Neural cell (in vitro differentiated cells): ENCODE measurements around the gene PRKRIP1. TPM values are rescaled to one million over a fixed set of nuclear protein-coding genes. Genes with fewer than 3 reads are reported as not detected.
A peak's percentile ranks its signal among the peaks of the same experiment; 100 is the strongest.

Experiments used
- H2AFZ ChIP-seq: fragments of 200-600, 300-800 bp; sonication (generic), shearing (Covaris generic); 2 replicates; pipeline ENCODE4 v1.6.0; 2014; ENCODE audit warnings: low read depth, mild to moderate bottlenecking, antibody characterized with exemption, low read length, moderate library complexity
- H3F3A ChIP-seq: fragments of 200-600 bp; shearing (Covaris generic); 2 replicates; pipeline ENCODE4 v1.6.1; 2016; ENCODE audit warnings: mild to moderate bottlenecking, moderate library complexity, mixed read lengths, antibody characterized with exemption, low read length; ENCODE audit not compliant: insufficient read depth, poor library complexity, severe bottlenecking
- H3K27ac ChIP-seq: fragments of 200-600, 300-800 bp; sonication (generic), shearing (Covaris generic); 2 replicates; pipeline ENCODE4 v1.5.1; 2014; ENCODE audit warnings: mild to moderate bottlenecking, low read length, moderate library complexity
- H3K27me3 ChIP-seq: fragments of 300-800, 200-600 bp; sonication (generic), shearing (Covaris generic); 2 replicates; pipeline ENCODE4 v1.6.0; 2014; ENCODE audit warnings: mild to moderate bottlenecking, low read depth, low read length, moderate library complexity; ENCODE audit not compliant: insufficient read depth
- H3K36me3 ChIP-seq: fragments of 300-800, 200-600 bp; sonication (generic), shearing (Covaris generic); 2 replicates; pipeline ENCODE4 v1.5.1; 2014; ENCODE audit warnings: mild to moderate bottlenecking, antibody characterized with exemption, low read length, moderate library complexity; ENCODE audit not compliant: insufficient read depth
- H3K4me2 ChIP-seq: fragments of 300-800, 200-600 bp; sonication (generic), shearing (Covaris generic); 2 replicates; pipeline ENCODE4 v1.6.0; 2014; ENCODE audit warnings: mild to moderate bottlenecking, low read length
- H3K4me3 ChIP-seq: fragments of 300-800, 200-600 bp; sonication (generic), shearing (Covaris generic); 2 replicates; pipeline ENCODE4 v1.5.1; 2014; ENCODE audit warnings: mild to moderate bottlenecking, low read length, moderate library complexity
- H3K79me2 ChIP-seq: fragments of 200-600 bp; shearing (Covaris generic); replicated peaks from 2 replicates; pipeline ENCODE4 v1.6.0; 2014; ENCODE audit warnings: mild to moderate bottlenecking, low read length, moderate library complexity; ENCODE audit not compliant: insufficient read depth
- H3K9ac ChIP-seq: fragments of 300-800, 200-600 bp; sonication (generic), shearing (Covaris generic); 2 replicates; pipeline ENCODE4 v1.6.1; 2016; ENCODE audit warnings: mild to moderate bottlenecking, low read length, mixed read lengths
- H3K9me2 ChIP-seq: fragments of 200-600 bp; shearing (Covaris generic); 2 replicates; pipeline ENCODE4 v1.6.1; 2016; ENCODE audit warnings: mild to moderate bottlenecking, low read length, mixed read lengths; ENCODE audit not compliant: insufficient read depth
- H3K9me3 ChIP-seq: fragments of 200-600, 300-800 bp; sonication (generic), shearing (Covaris generic); 2 replicates; pipeline ENCODE4 v1.6.1; 2016; ENCODE audit warnings: mild to moderate bottlenecking, mixed run types, low read length, moderate library complexity, mixed read lengths
- H4K20me1 ChIP-seq: fragments of 200-600 bp; shearing (Covaris generic); 2 replicates; pipeline ENCODE4 v1.6.1; 2016; ENCODE audit warnings: mild to moderate bottlenecking, mixed run types; ENCODE audit not compliant: insufficient read depth
- EP300 ChIP-seq: fragments of 450-650 bp; conservative IDR thresholded peaks from 2 replicates; pipeline ENCODE4 v1.6.1; 2014; ENCODE audit warnings: antibody characterized with exemption, mild to moderate bottlenecking, moderate library complexity; ENCODE audit not compliant: poor library complexity, severe bottlenecking
- EZH2 ChIP-seq: fragments of 200-600, 300-800 bp; shearing (Covaris generic), sonication (generic); IDR thresholded peaks from 2 replicates; pipeline ENCODE4 v1.6.1; 2014; ENCODE audit warnings: antibody characterized with exemption, low read length, borderline replicate concordance, mild to moderate bottlenecking; ENCODE audit not compliant: insufficient read depth, poor library complexity, severe bottlenecking
- MXI1 ChIP-seq: fragments of 450-650 bp; conservative IDR thresholded peaks from 2 replicates; pipeline ENCODE4 v1.6.1; 2014; ENCODE audit warnings: antibody characterized with exemption, mild to moderate bottlenecking; ENCODE audit not compliant: poor library complexity, severe bottlenecking
- POLR2AphosphoS5 ChIP-seq: IDR thresholded peaks from 2 replicates; pipeline ENCODE4 v1.6.1; 2012
- RAD21 ChIP-seq: fragments of 450-650 bp; conservative IDR thresholded peaks from 2 replicates; pipeline ENCODE4 v1.6.1; 2014; ENCODE audit warnings: antibody characterized with exemption, mild to moderate bottlenecking, moderate library complexity
- SMC3 ChIP-seq: fragments of 450-650 bp; conservative IDR thresholded peaks from 2 replicates; pipeline ENCODE4 v1.6.1; 2014; ENCODE audit warnings: antibody characterized with exemption, mild to moderate bottlenecking, moderate library complexity; ENCODE audit not compliant: poor library complexity
- TAF1 ChIP-seq: IDR thresholded peaks from 2 replicates; pipeline ENCODE4 v1.6.1; 2012; ENCODE audit warnings: low read depth
- polyA plus RNA-seq: library from polyadenylated mRNA; depleted of rRNA; stranded (reverse); fragments of >200 nt; gene quantifications from 2 replicates; pipeline ENCODE4 v1.2.3, GENCODE V29; 2014
- TF ChIP-seq, protein P1 (sequence below): IDR thresholded peaks from 2 replicates; pipeline ENCODE4 v1.6.1; 2012; ENCODE audit warnings: borderline replicate concordance
- TF ChIP-seq, protein P2 (sequence below): fragments of 450-650 bp; IDR thresholded peaks from 2 replicates; pipeline ENCODE4 v1.5.1; 2014; ENCODE audit warnings: antibody characterized with exemption, mild to moderate bottlenecking, moderate library complexity; ENCODE audit not compliant: poor library complexity, severe bottlenecking

Gene PRKRIP1
- polyA plus RNA-seq, 1 donor from 2014 or later: 113 TPM

DNA sequence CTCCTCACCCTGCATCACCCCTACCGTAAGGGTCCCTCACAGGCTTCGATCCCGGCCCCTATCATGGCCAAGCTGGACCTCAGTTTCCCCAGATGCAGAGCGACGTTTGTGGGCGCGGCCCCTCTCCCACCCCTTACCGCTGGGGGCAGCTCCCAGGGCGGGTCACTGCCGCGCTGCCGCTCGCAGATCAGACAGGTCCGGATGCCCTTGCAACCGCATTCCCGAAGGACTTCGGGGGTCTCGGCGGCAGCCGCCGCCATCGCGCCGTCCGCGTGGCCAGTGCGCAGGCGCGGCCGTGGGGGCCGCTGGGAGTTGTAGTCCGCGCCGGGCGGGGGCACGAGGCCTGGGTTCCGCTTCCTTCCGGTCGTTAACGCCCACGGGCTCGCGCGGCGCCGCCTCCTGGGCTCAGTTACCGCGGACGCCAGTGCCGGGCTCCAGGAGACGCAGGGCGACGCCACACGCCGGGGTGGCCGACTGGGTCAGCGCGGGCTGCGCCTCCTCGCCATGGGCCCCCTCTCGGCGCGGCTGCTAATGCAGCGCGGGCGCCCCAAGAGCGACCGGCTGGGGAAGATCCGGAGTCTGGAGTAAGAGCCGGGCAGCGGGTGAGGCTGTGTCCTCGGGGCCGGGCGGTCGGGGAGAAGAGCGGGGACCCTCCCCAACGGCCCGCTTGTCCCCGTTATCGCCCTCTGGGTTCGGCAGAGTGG lies 68.6 kb downstream of the PRKRIP1 start, which contains the start of the genes ALKBH4 and LRWD1:
Gene ALKBH4 (minus strand): TSS at position 287 of the 704 bp plus-strand sequence. CDS start 27 bp downstream, at position 260.
Gene LRWD1 (plus strand): TSS at position 408 of the 704 bp plus-strand sequence. CDS start 97 bp downstream, at position 505.
- Histone ChIP-seq H2AFZ (peak within 1 kb of the TSS; percentile 96), H3K36me3 (no peaks in the 10 kb centered on the region), H3F3A (no peaks in the 10 kb centered on the region), H3K9ac (peak within 1 kb of the TSS; percentile 93), H3K27me3 (no peaks in the 10 kb centered on the region), H3K9me2 (no peaks in the 10 kb centered on the region), H3K4me3 (peak within 1 kb of the TSS; percentile 99), H3K79me2 (peaks cover 20% of the 10 kb centered on the region), H4K20me1 (no peaks in the 10 kb centered on the region), H3K4me2 (peak within 1 kb of the TSS; percentile 73), H3K27ac (peak within 1 kb of the TSS; percentile 75), H3K9me3 (no peaks in the 10 kb centered on the region)
- TF ChIP-seq, protein P1, sequence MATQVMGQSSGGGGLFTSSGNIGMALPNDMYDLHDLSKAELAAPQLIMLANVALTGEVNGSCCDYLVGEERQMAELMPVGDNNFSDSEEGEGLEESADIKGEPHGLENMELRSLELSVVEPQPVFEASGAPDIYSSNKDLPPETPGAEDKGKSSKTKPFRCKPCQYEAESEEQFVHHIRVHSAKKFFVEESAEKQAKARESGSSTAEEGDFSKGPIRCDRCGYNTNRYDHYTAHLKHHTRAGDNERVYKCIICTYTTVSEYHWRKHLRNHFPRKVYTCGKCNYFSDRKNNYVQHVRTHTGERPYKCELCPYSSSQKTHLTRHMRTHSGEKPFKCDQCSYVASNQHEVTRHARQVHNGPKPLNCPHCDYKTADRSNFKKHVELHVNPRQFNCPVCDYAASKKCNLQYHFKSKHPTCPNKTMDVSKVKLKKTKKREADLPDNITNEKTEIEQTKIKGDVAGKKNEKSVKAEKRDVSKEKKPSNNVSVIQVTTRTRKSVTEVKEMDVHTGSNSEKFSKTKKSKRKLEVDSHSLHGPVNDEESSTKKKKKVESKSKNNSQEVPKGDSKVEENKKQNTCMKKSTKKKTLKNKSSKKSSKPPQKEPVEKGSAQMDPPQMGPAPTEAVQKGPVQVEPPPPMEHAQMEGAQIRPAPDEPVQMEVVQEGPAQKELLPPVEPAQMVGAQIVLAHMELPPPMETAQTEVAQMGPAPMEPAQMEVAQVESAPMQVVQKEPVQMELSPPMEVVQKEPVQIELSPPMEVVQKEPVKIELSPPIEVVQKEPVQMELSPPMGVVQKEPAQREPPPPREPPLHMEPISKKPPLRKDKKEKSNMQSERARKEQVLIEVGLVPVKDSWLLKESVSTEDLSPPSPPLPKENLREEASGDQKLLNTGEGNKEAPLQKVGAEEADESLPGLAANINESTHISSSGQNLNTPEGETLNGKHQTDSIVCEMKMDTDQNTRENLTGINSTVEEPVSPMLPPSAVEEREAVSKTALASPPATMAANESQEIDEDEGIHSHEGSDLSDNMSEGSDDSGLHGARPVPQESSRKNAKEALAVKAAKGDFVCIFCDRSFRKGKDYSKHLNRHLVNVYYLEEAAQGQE: peak; percentile 6
- TF ChIP-seq, protein P2, sequence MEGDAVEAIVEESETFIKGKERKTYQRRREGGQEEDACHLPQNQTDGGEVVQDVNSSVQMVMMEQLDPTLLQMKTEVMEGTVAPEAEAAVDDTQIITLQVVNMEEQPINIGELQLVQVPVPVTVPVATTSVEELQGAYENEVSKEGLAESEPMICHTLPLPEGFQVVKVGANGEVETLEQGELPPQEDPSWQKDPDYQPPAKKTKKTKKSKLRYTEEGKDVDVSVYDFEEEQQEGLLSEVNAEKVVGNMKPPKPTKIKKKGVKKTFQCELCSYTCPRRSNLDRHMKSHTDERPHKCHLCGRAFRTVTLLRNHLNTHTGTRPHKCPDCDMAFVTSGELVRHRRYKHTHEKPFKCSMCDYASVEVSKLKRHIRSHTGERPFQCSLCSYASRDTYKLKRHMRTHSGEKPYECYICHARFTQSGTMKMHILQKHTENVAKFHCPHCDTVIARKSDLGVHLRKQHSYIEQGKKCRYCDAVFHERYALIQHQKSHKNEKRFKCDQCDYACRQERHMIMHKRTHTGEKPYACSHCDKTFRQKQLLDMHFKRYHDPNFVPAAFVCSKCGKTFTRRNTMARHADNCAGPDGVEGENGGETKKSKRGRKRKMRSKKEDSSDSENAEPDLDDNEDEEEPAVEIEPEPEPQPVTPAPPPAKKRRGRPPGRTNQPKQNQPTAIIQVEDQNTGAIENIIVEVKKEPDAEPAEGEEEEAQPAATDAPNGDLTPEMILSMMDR: peak; percentile 51
- TF ChIP-seq TAF1 (no peak), POLR2AphosphoS5 (peak; percentile 86), SMC3 (peak; percentile 57), MXI1 (peak; percentile 96), EZH2 (no peak), RAD21 (no peak), EP300 (no peak)

DNA sequence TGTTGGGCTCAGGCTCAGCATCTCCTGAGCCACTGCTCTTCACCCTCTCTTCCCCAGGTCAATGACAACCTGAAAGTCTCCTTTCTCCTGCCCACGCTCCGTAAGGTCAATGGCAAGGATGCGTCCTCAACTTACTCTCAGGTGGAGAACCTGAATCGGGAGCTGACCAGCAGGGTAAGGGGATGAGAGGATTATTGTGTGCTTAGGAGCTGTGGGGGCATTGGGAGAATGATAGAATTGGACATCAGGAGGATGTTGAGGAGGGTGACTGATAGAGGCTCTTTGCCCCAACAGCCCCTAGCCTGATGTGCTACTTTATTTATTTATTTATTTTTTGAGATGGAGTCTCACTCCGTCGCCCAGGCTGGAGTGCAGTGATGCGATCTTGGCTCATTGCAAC lies 69.9 kb downstream of the PRKRIP1 start:
- TF ChIP-seq EP300 (no peak), EZH2 (no peak), POLR2AphosphoS5 (no peak), RAD21 (no peak), TAF1 (no peak), MXI1 (no peak), SMC3 (no peak)
- TF ChIP-seq, protein P2: no peak
- TF ChIP-seq, protein P1: no peak
- H3K4me2 ChIP-seq: peak overlapping the region; percentile 25

More for the DNA sequence above, 69.9 kb downstream of the PRKRIP1 start:
- H3K27ac ChIP-seq: no peak overlapping the region
- H3K9ac ChIP-seq: peak overlapping the region; percentile 93
- H3K4me3 ChIP-seq: peak overlapping the region; percentile 99
- H4K20me1 ChIP-seq: no peaks in the 10 kb centered on the region
- peaks cover 20% of the 10 kb centered on the region for H3K79me2 ChIP-seq
- H3K9me3 ChIP-seq: no peaks in the 10 kb centered on the region
- no peaks in the 10 kb centered on the region for H3K9me2 ChIP-seq
- H3F3A ChIP-seq: no peaks in the 10 kb centered on the region
- H2AFZ ChIP-seq: no peak overlapping the region
- H3K36me3 ChIP-seq: no peaks in the 10 kb centered on the region
- H3K27me3 ChIP-seq: no peaks in the 10 kb centered on the region
